Neural cell (in vitro differentiated cells): Measurements from ENCODE around the gene MTHFD1L. TPM values are rescaled to one million over a fixed set of nuclear protein-coding genes. Genes with fewer than 3 reads are reported as not detected.

ENCODE experiments used
- H2AFZ ChIP-seq: fragments of 200-600, 300-800 bp; sonication (generic), shearing (Covaris generic); 2 replicates; pipeline ENCODE4 v1.6.0; 2014; ENCODE audit warnings: low read depth, mild to moderate bottlenecking, antibody characterized with exemption, low read length, moderate library complexity
- H3F3A ChIP-seq: fragments of 200-600 bp; shearing (Covaris generic); 2 replicates; pipeline ENCODE4 v1.6.1; 2016; ENCODE audit warnings: mild to moderate bottlenecking, moderate library complexity, mixed read lengths, antibody characterized with exemption, low read length; ENCODE audit not compliant: insufficient read depth, poor library complexity, severe bottlenecking
- H3K27ac ChIP-seq: fragments of 200-600, 300-800 bp; sonication (generic), shearing (Covaris generic); 2 replicates; pipeline ENCODE4 v1.5.1; 2014; ENCODE audit warnings: mild to moderate bottlenecking, low read length, moderate library complexity
- H3K27me3 ChIP-seq: fragments of 300-800, 200-600 bp; sonication (generic), shearing (Covaris generic); 2 replicates; pipeline ENCODE4 v1.6.0; 2014; ENCODE audit warnings: mild to moderate bottlenecking, low read depth, low read length, moderate library complexity; ENCODE audit not compliant: insufficient read depth
- H3K36me3 ChIP-seq: fragments of 300-800, 200-600 bp; sonication (generic), shearing (Covaris generic); 2 replicates; pipeline ENCODE4 v1.5.1; 2014; ENCODE audit warnings: mild to moderate bottlenecking, antibody characterized with exemption, low read length, moderate library complexity; ENCODE audit not compliant: insufficient read depth
- H3K4me2 ChIP-seq: fragments of 300-800, 200-600 bp; sonication (generic), shearing (Covaris generic); 2 replicates; pipeline ENCODE4 v1.6.0; 2014; ENCODE audit warnings: mild to moderate bottlenecking, low read length
- H3K4me3 ChIP-seq: fragments of 300-800, 200-600 bp; sonication (generic), shearing (Covaris generic); 2 replicates; pipeline ENCODE4 v1.5.1; 2014; ENCODE audit warnings: mild to moderate bottlenecking, low read length, moderate library complexity
- H3K79me2 ChIP-seq: fragments of 200-600 bp; shearing (Covaris generic); replicated peaks from 2 replicates; pipeline ENCODE4 v1.6.0; 2014; ENCODE audit warnings: mild to moderate bottlenecking, low read length, moderate library complexity; ENCODE audit not compliant: insufficient read depth
- H3K9ac ChIP-seq: fragments of 300-800, 200-600 bp; sonication (generic), shearing (Covaris generic); 2 replicates; pipeline ENCODE4 v1.6.1; 2016; ENCODE audit warnings: mild to moderate bottlenecking, low read length, mixed read lengths
- H3K9me2 ChIP-seq: fragments of 200-600 bp; shearing (Covaris generic); 2 replicates; pipeline ENCODE4 v1.6.1; 2016; ENCODE audit warnings: mild to moderate bottlenecking, low read length, mixed read lengths; ENCODE audit not compliant: insufficient read depth
- H3K9me3 ChIP-seq: fragments of 200-600, 300-800 bp; sonication (generic), shearing (Covaris generic); 2 replicates; pipeline ENCODE4 v1.6.1; 2016; ENCODE audit warnings: mild to moderate bottlenecking, mixed run types, low read length, moderate library complexity, mixed read lengths
- H4K20me1 ChIP-seq: fragments of 200-600 bp; shearing (Covaris generic); 2 replicates; pipeline ENCODE4 v1.6.1; 2016; ENCODE audit warnings: mild to moderate bottlenecking, mixed run types; ENCODE audit not compliant: insufficient read depth
- CTCF ChIP-seq: fragments of 450-650 bp; IDR thresholded peaks from 2 replicates; pipeline ENCODE4 v1.5.1; 2014; ENCODE audit warnings: antibody characterized with exemption, mild to moderate bottlenecking, moderate library complexity; ENCODE audit not compliant: poor library complexity, severe bottlenecking
- EP300 ChIP-seq: fragments of 450-650 bp; conservative IDR thresholded peaks from 2 replicates; pipeline ENCODE4 v1.6.1; 2014; ENCODE audit warnings: antibody characterized with exemption, mild to moderate bottlenecking, moderate library complexity; ENCODE audit not compliant: poor library complexity, severe bottlenecking
- EZH2 ChIP-seq: fragments of 200-600, 300-800 bp; shearing (Covaris generic), sonication (generic); IDR thresholded peaks from 2 replicates; pipeline ENCODE4 v1.6.1; 2014; ENCODE audit warnings: antibody characterized with exemption, low read length, borderline replicate concordance, mild to moderate bottlenecking; ENCODE audit not compliant: insufficient read depth, poor library complexity, severe bottlenecking
- MXI1 ChIP-seq: fragments of 450-650 bp; conservative IDR thresholded peaks from 2 replicates; pipeline ENCODE4 v1.6.1; 2014; ENCODE audit warnings: antibody characterized with exemption, mild to moderate bottlenecking; ENCODE audit not compliant: poor library complexity, severe bottlenecking
- POLR2AphosphoS5 ChIP-seq: IDR thresholded peaks from 2 replicates; pipeline ENCODE4 v1.6.1; 2012
- RAD21 ChIP-seq: fragments of 450-650 bp; conservative IDR thresholded peaks from 2 replicates; pipeline ENCODE4 v1.6.1; 2014; ENCODE audit warnings: antibody characterized with exemption, mild to moderate bottlenecking, moderate library complexity
- REST ChIP-seq: IDR thresholded peaks from 2 replicates; pipeline ENCODE4 v1.6.1; 2012; ENCODE audit warnings: borderline replicate concordance
- SMC3 ChIP-seq: fragments of 450-650 bp; conservative IDR thresholded peaks from 2 replicates; pipeline ENCODE4 v1.6.1; 2014; ENCODE audit warnings: antibody characterized with exemption, mild to moderate bottlenecking, moderate library complexity; ENCODE audit not compliant: poor library complexity
- TAF1 ChIP-seq: IDR thresholded peaks from 2 replicates; pipeline ENCODE4 v1.6.1; 2012; ENCODE audit warnings: low read depth
- polyA plus RNA-seq: library from polyadenylated mRNA; depleted of rRNA; stranded (reverse); fragments of >200 nt; gene quantifications from 2 replicates; pipeline ENCODE4 v1.2.3, GENCODE V29; 2014

The MTHFD1L gene
- polyA plus RNA-seq, 1 donor from 2014 or later, result 6.3 TPM

GRCh38 chr6:151056230-151056907 is 190.9 kb downstream of the MTHFD1L start:
- Histone ChIP-seq H3K79me2 (no peaks in the 10 kb centered on the region), H3K36me3 (no peaks in the 10 kb centered on the region), H3K4me2 (no peak overlapping the region), H4K20me1 (no peaks in the 10 kb centered on the region), H3K9me2 (no peaks in the 10 kb centered on the region), H3F3A (no peaks in the 10 kb centered on the region), H3K9me3 (no peaks in the 10 kb centered on the region), H3K9ac (no peak overlapping the region), H3K4me3 (no peak overlapping the region), H3K27ac (no peak overlapping the region), H2AFZ (no peak overlapping the region), H3K27me3 (no peaks in the 10 kb centered on the region)
- no peak for TF ChIP-seq RAD21
- TF ChIP-seq POLR2AphosphoS5, result no peak
- no peak for TF ChIP-seq SMC3
- TF ChIP-seq CTCF, result no peak
- TF ChIP-seq EP300, result no peak
- TF ChIP-seq REST, result no peak

GRCh38 chr6:151057061-151057460 is 191.6 kb downstream of the MTHFD1L start:
- H3K4me2 ChIP-seq, result no peak overlapping the region
- no peaks in the 10 kb centered on the region for H4K20me1 ChIP-seq
- no peak overlapping the region for H3K27ac ChIP-seq
- H3K4me3 ChIP-seq, result no peak overlapping the region
- H2AFZ ChIP-seq, result no peak overlapping the region
- H3F3A ChIP-seq, result no peaks in the 10 kb centered on the region
- no peaks in the 10 kb centered on the region for H3K9me3 ChIP-seq
- H3K79me2 ChIP-seq, result no peaks in the 10 kb centered on the region
- no peaks in the 10 kb centered on the region for H3K9me2 ChIP-seq
- TF ChIP-seq CTCF (no peak), RAD21 (no peak), MXI1 (no peak), EP300 (no peak), REST (no peak), EZH2 (no peak), POLR2AphosphoS5 (no peak), TAF1 (no peak), SMC3 (no peak)
- no peaks in the 10 kb centered on the region for H3K27me3 ChIP-seq
- H3K9ac ChIP-seq, result no peak overlapping the region
- no peaks in the 10 kb centered on the region for H3K36me3 ChIP-seq
